Suprapubic skin (tissue), 4 donors: ENCODE measurements around the gene PARD3B.

Experiments used
- EP300 ChIP-seq: sonication (generic); formaldehyde crosslinking; IDR thresholded peaks from one replicate; pipeline ENCODE4 v1.6.1; 2017; ENCODE audit warnings: antibody characterized with exemption
- POLR2A ChIP-seq, 2 donors: fragments of 450-650 bp; IDR thresholded peaks; one replicate each; pipeline ENCODE4 v1.6.1; 2017; ENCODE audit warnings: antibody characterized with exemption in 2 of 2, mild to moderate bottlenecking in 2 of 2, moderate library complexity in 2 of 2
- POLR2AphosphoS5 ChIP-seq, 3 donors: sonication (generic); formaldehyde crosslinking; IDR thresholded peaks; one replicate each; pipeline ENCODE4 v1.6.1; 2017; ENCODE audit warnings: antibody characterized with exemption in 3 of 3
- TF ChIP-seq, protein P1 (sequence below), 2 donors: fragments of 200-600 bp in 1 of 2; fragments of 450-650 bp in 1 of 2; sonication (generic) in 1 of 2; IDR thresholded peaks; one replicate each; pipeline ENCODE4 v1.5.1; 2016 to 2019; ENCODE audit warnings: antibody characterized with exemption in 2 of 2, mild to moderate bottlenecking in 1 of 2, moderate library complexity in 1 of 2

DNA sequence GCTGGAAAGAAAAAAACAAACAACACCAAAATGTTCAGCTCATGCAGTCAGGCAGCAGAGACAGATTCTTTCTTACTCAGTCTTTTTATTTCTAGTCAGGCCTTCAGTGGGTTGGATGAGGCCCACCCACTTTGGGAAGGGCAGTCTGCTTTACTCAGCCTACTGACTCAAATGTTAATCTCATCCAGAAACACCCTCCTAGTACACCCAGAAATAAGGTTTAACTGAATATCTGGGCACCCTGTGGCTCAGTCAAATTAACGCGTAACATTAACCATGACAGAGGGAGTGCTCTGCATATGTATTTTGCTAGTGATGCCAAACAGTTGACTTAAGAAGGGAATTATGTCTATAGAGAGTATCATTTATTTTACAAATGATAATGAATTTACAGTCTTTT lies 401.6 kb downstream of the PARD3B start:
- TF ChIP-seq, protein P1, sequence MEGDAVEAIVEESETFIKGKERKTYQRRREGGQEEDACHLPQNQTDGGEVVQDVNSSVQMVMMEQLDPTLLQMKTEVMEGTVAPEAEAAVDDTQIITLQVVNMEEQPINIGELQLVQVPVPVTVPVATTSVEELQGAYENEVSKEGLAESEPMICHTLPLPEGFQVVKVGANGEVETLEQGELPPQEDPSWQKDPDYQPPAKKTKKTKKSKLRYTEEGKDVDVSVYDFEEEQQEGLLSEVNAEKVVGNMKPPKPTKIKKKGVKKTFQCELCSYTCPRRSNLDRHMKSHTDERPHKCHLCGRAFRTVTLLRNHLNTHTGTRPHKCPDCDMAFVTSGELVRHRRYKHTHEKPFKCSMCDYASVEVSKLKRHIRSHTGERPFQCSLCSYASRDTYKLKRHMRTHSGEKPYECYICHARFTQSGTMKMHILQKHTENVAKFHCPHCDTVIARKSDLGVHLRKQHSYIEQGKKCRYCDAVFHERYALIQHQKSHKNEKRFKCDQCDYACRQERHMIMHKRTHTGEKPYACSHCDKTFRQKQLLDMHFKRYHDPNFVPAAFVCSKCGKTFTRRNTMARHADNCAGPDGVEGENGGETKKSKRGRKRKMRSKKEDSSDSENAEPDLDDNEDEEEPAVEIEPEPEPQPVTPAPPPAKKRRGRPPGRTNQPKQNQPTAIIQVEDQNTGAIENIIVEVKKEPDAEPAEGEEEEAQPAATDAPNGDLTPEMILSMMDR (IDR thresholded peaks at IDR 0.05) = no peak
- TF ChIP-seq POLR2A (IDR thresholded peaks at IDR 0.05) (no peak), EP300 (no peak), POLR2AphosphoS5 (IDR thresholded peaks at IDR 0.05) (no peak)
